HepG2 (cell line): ENCODE results near the gene MARK2. TPM values are rescaled to one million over a fixed set of nuclear protein-coding genes. Genes with fewer than 3 reads are reported as not detected.
A peak's percentile ranks its signal among the peaks of the same experiment; 100 is the strongest.

Experiments
- HOXA5 ChIP-seq: sonication (generic); formaldehyde crosslinking; IDR thresholded peaks from 2 replicates; pipeline ENCODE4 v1.4.0; 2020; ENCODE audit warnings: missing genetic modification reagents
- KDM6A ChIP-seq: IDR thresholded peaks from 2 replicates; pipeline ENCODE4 v1.6.1; 2016; ENCODE audit warnings: low read depth
- KLF16 ChIP-seq, 2 experiments: sonication (generic) in 1 of 2; formaldehyde crosslinking in 1 of 2; IDR thresholded peaks; 2 replicates each; pipeline versions ENCODE4 v1.6.1 to v1.8.0; 2016 to 2023; ENCODE audit warnings: missing genetic modification reagents in 2 of 2, missing compliant biosample characterization in 1 of 2
- PBX3 ChIP-seq: sonication (generic); formaldehyde crosslinking; IDR thresholded peaks from 2 replicates; pipeline ENCODE4 v1.8.1; 2023; ENCODE audit warnings: missing genetic modification reagents, inconsistent platforms, borderline replicate concordance
- REL ChIP-seq: sonication (generic); formaldehyde crosslinking; conservative IDR thresholded peaks from 2 replicates; pipeline ENCODE4 v1.8.0; 2022; ENCODE audit warnings: mild to moderate bottlenecking, missing genetic modification reagents, moderate library complexity
- REPIN1 ChIP-seq: sonication (generic); formaldehyde crosslinking; IDR thresholded peaks from 2 replicates; pipeline ENCODE4 v1.8.0; 2022; ENCODE audit warnings: missing genetic modification reagents, low read depth, mild to moderate bottlenecking, borderline replicate concordance
- SAP130 ChIP-seq: IDR thresholded peaks from 2 replicates; pipeline ENCODE4 v1.6.1; 2016; ENCODE audit warnings: low read depth
- TFDP2 ChIP-seq: sonication (generic); formaldehyde crosslinking; IDR thresholded peaks from 2 replicates; pipeline ENCODE4 v1.4.0; 2020; ENCODE audit warnings: missing genetic modification reagents
- THAP9 ChIP-seq: sonication (generic); formaldehyde crosslinking; IDR thresholded peaks from 2 replicates; pipeline ENCODE4; 2020; ENCODE audit warnings: missing genetic modification reagents, mild to moderate bottlenecking, borderline replicate concordance
- TMF1 ChIP-seq: sonication (generic); formaldehyde crosslinking; IDR thresholded peaks from 2 replicates; pipeline ENCODE4 v1.8.1; 2022; ENCODE audit warnings: low read depth, missing genetic modification reagents
- ZNF225 ChIP-seq: sonication (generic); formaldehyde crosslinking; IDR thresholded peaks from 2 replicates; pipeline ENCODE4 v1.4.0; 2020; ENCODE audit warnings: mild to moderate bottlenecking, missing genetic modification reagents
- ZNF317 ChIP-seq: sonication (generic); formaldehyde crosslinking; IDR thresholded peaks from 2 replicates; pipeline ENCODE4 v1.5.0; 2020; ENCODE audit warnings: mild to moderate bottlenecking, missing genetic modification reagents
- ZNF331 ChIP-seq: sonication (generic); formaldehyde crosslinking; IDR thresholded peaks from 2 replicates; pipeline ENCODE4 v1.4.0; 2020; ENCODE audit warnings: missing genetic modification reagents
- ZNF367 ChIP-seq: sonication (generic); formaldehyde crosslinking; IDR thresholded peaks from 2 replicates; pipeline ENCODE4 v1.4.0; 2020; ENCODE audit warnings: missing genetic modification reagents, borderline replicate concordance
- ZNF414 ChIP-seq: sonication (generic); formaldehyde crosslinking; IDR thresholded peaks from 2 replicates; pipeline ENCODE4 v1.5.0; 2020; ENCODE audit warnings: missing genetic modification reagents
- ZNF556 ChIP-seq: sonication (generic); formaldehyde crosslinking; IDR thresholded peaks from 2 replicates; pipeline ENCODE4 v1.4.0; 2020; ENCODE audit warnings: mild to moderate bottlenecking, missing genetic modification reagents, borderline replicate concordance
- ZNF687 ChIP-seq: sonication (generic); formaldehyde crosslinking; IDR thresholded peaks from 2 replicates; pipeline ENCODE4 v1.5.1; 2020; ENCODE audit warnings: mild to moderate bottlenecking, missing genetic modification reagents, moderate library complexity
- ZSCAN31 ChIP-seq: sonication (generic); formaldehyde crosslinking; IDR thresholded peaks from 2 replicates; pipeline ENCODE4 v1.5.0; 2020; ENCODE audit warnings: low read depth, mild to moderate bottlenecking, missing genetic modification reagents
- polyA plus RNA-seq, 8 experiments: library from polyadenylated mRNA; depleted of rRNA in 3 of 8; stranded (reverse) in 7 of 8; unstranded in 1 of 8; fragments of >200 nt; fragmentation: Illumina TruSeq in 4 of 8; extraction: Trizol in 4 of 8; gene quantifications; 2 replicates each; pipeline versions ENCODE4 v1.2.1 to v1.2.3, GENCODE V29; 2011 to 2016; ENCODE audit warnings: low read depth in 4 of 8, missing spikeins in 1 of 8, mixed read lengths in 1 of 8; ENCODE audit not compliant: insufficient read depth in 1 of 8
- total RNA-seq, 5 experiments: library from RNA; depleted of rRNA; stranded (reverse); fragments of >200 nt; fragmentation: Illumina TruSeq; extraction: Trizol; gene quantifications; 2 replicates each; pipeline ENCODE4 v1.2.3, GENCODE V29; 2016; ENCODE audit warnings: low read depth in 1 of 5

Gene MARK2
- total and polyA plus RNA-seq, 2 of the 13 experiments (the other 11 are each of a cell fraction or from before 2014, with no cell fraction given) = 13.5 to 13.9 TPM

- TF ChIP-seq ZNF687 (CRISPR knock-in tag) (peak; percentile 87), ZNF414 (no peak), ZNF317 (0 out of 2 replicates have a peak, but pooled peaks have one; percentile 35), TFDP2 (CRISPR knock-in tag) (peak; percentile 33), ZNF556 (CRISPR knock-in tag) (0 out of 2 replicates have a peak, but pooled peaks have one; percentile 54), THAP9 (CRISPR knock-in tag) (0 out of 2 replicates have a peak, but pooled peaks have one; percentile 38), ZNF225 (CRISPR knock-in tag) (0 out of 2 replicates have a peak, but pooled peaks have one; percentile 42), ZNF331 (CRISPR knock-in tag) (no peak), HOXA5 (CRISPR knock-in tag) (no peak), PBX3 (CRISPR knock-in tag) (no peak), KDM6A (no peak), REPIN1 (CRISPR knock-in tag) (0 out of 2 replicates have a peak, but pooled peaks have one; percentile 47), ZNF367 (CRISPR knock-in tag) (no peak), ZSCAN31 (CRISPR knock-in tag) (no peak), KLF16 (CRISPR knock-in tag; IDR thresholded peaks at IDR 0.05) (0 out of 4 replicates have a peak, but pooled peaks of 1 of the 2 experiments have one; percentile 50), SAP130 (CRISPR knock-in tag) (peak; percentile 75), TMF1 (CRISPR knock-in tag) (peak; percentile 56; the same call in 1 of the 2 replicates), REL (CRISPR knock-in tag) (peak; percentile 76; the same call in 1 of the 2 replicates)
Measured at GRCh38 chr11:63813563-63814382, 25.1 kb upstream of the MARK2 start (continued).
